NCI-H2107 treated with DMSO at 0.1 percent for 48 hours (cell line): ENCODE results near the gene CNR1.
A peak's percentile ranks its signal among the peaks of the same experiment; 100 is the strongest.

Source experiments
- DNase-seq: peaks from one replicate; lab custom pipeline; 2025; ENCODE audit not compliant: unreplicated experiment; lab: John Stamatoyannopoulos, UW

The CNR1 gene

GRCh38 chr6:88144637-88145297 is 21.4 kb downstream of the CNR1 start:
- no peak for DNase-seq

DNA sequence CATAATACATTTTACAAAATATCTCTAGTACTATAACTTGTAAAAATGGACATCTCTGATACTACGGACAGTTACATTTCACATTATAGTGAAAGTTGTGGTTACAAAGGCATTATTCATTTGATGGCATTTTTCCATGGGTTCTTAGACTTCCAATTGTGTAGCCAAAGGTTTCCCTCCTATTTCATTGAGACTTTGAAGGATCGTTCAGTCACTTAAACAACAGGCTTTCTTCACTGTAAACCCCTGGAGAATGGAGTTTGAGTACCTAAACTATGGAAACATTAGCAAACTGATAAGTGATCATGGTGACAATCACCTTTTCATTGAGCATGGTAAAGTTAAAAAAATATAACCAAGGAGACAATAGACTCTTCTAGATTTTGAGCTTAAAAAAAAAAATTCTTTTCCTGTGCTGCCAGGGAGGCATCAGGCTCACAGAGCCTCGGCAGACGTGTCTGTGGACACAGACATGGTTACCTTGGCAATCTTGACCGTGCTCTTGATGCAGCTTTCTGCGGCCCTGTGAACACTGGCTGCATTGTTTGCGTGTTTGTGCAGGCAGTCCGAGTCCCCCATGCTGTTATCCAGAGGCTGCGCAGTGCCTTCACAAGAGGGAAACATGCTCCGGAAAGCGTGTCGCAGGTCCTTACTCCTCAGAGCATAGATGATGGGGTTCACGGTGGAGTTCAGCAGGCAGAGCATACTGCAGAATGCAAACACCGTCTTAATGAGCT is 22.6 kb downstream of the CNR1 start:
- no peak for DNase-seq

DNA sequence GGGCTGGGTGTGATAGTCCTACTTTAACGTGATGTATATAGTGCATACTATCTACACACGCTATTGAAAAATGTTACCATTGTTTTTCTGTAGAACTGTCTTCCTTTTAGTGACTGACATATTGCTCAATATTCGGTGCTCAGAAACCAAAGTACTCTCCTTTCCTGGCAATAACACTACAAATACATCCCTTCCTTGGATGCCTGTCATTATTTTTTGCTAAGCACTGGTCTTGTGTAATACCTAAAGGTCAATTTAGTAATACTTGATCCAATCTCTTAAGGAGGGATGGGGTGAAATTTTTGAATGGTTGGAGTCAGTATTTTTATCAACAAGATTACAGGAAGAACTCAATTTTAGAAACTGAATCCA is 23.9 kb downstream of the CNR1 start:
- DNase-seq: no peak

- DNase-seq: no peak
These were observed 24.4 kb downstream of the CNR1 start for GRCh38 chr6:88141561-88142296.

DNA sequence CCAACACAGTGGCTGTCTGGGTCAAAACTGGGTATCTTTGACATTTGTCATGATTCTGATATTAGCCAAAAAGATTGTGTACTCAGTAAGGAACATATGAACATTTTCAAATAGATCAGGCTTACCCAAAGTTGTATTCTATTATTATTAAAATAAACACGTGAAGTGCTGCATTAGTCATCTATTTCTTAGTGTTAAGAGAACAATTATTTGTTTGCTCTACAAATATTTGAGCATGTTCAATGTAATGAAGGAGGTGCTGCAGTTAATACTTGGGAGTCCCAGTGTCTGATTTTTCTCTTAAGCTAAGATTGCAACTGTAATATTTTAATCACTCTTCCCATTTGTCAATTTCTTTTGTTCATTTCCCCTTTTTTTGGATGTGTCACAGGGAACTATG is 28.2 kb downstream of the CNR1 start:
- no peak for DNase-seq

DNA sequence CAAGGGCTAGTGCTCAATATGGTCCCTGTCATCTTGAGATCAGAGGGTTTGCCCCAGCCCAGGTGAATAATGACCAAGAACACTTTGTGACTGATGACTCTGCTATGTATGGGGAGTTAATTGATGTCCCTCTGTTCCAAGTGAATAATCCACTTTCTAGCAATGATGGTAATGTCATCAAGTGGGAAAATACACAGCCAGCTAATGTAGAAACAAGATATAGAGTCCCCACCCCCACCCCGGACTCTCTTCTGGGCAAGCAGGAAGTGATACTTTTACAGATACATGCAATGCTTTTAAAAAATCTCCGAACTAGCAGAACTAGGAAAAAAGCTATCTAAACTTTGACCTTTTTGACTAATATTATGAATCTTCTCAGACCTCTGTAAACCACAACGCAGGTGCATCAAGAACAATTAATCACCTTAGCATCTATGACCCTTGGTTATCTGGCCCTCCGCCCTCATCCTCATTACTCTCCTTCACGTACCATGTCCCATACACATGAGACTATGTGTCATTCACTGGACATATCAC is 30.5 kb downstream of the CNR1 start:
- DNase-seq: no peak

DNA sequence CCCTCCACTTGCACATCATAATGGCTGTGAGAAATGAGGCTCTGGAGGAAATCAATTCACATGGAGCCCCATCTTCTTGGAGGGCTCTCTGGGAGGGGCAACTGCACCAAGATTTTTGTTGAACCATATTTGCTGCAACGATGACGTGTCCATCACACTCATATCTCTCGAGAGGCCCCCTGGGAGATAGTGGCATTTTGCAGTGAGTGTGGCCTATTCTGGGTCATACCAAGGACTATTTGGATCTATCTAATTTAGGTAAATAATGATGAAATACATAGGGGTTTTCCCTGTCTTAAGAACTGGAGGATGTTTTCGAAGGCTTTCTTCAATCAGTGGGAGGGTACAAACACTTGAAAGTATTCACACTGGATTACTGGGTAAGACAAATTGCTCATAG is 31.6 kb downstream of the CNR1 start:
- no peak for DNase-seq

DNA sequence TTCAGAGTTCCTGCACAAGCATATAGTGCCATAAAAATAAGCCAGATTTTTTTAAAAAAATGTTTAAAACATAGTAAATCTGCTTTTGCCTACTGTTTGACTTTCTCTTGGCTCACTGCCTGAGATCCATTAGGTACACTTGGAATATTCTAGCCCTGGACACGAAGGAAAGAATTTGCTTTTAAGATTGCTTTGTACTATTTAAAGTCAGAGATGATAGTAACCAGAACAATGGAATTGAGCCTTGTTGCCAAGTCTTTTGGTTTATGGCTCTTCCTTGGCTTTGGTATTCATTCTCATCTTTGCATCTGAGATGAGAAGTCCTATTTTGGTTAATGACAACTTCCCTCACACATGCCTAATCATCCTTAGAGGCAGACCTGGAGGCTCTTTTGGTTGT is 32.4 kb downstream of the CNR1 start:
- DNase-seq: no peak

DNA sequence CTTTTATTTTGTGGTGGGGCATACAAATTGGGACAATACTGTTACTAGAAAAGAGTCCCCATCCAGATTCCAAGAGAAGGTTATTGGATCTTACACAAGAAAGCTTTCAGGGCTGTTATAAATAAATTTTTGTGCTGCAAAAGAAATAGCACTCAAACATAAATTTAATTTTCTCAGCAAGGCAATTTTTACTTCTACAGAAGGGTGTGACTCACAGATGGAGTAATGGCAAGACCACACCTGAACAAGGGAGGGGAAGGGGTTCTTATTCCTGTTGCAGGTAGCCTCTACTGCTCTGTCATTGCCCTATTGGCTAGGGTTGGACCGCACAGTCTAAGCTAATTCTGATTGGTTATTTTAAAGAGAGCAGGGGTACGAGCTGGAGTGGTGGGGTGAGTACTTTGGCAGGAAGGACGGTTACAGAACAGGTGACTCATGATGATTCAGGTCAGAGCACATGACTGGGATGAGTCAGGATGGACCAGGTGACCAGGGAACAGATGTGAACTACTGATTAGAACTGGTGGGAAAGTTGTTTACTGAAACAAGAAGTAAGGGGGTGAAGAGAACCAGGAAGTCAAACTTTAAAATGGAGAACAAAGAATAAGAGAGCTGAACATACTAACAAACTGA is 41.1 kb downstream of the CNR1 start:
- DNase-seq: no peak

DNA sequence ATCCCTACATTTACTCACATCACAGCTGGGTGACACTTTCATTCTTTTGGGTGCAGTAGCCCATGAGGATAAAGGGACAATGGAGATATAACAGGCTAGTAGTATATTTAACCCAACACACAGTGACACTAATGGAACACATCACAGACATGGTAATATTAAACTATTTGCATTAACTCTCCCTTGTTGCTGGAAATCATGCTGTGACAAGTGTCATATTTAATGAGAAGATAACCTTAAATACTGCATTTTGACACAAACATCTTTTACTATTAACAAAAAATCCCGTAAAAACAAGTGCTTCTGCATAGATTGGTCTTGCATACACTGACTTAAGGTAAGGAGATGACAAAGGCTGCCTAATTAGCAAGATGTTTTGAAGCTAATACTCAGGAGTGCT is 45.5 kb downstream of the CNR1 start:
- no peak for DNase-seq

DNA sequence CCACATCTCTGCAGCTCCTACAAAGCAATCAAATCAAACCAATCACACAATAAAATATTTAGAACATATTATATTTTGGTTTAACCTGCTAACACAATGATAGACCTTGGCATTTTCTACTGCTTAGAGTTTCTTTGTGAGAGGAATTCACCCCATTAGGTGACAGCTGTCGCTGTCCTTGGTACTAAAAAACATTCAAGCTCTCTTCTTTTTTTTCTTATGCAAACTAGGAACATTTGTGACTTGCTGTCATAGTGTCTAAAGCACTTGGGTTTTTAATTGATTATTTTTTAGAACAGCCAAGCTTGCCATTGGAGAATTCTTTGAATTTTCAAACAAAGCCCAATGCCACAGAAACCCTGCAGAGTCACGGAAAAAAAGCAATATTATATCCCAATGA is 46.4 kb downstream of the CNR1 start:
- no peak for DNase-seq

DNA sequence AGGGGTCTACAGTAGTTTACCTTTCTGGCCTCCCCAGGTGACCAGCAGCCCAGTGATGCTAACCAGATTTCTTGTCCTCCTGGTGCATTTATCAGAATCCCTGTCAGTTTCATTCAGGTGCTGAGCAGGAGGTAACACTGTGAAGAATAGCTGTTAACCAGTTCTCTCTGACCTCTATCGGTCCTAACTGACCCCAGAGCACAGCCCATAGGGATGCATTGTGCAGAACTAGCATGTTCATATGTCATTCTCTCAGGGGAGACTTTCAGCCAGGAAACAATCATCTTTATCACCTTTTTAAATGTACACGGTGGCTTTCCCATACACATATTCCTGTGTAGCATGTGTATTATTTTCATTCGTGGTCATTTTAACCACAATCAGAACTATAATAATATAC is 49.9 kb downstream of the CNR1 start:
- DNase-seq: no peak

GRCh38 chr6:88115307-88115706 is 50.8 kb downstream of the CNR1 start:
- DNase-seq: peak; percentile 4

- DNase-seq: no peak
These were observed 51.3 kb downstream of the CNR1 start for GRCh38 chr6:88114838-88115237.

- DNase-seq: peak; percentile 10
These were observed 54.2 kb downstream of the CNR1 start for GRCh38 chr6:88111991-88112390.

GRCh38 chr6:88107241-88107640 is 58.9 kb downstream of the CNR1 start:
- no peak for DNase-seq

DNA sequence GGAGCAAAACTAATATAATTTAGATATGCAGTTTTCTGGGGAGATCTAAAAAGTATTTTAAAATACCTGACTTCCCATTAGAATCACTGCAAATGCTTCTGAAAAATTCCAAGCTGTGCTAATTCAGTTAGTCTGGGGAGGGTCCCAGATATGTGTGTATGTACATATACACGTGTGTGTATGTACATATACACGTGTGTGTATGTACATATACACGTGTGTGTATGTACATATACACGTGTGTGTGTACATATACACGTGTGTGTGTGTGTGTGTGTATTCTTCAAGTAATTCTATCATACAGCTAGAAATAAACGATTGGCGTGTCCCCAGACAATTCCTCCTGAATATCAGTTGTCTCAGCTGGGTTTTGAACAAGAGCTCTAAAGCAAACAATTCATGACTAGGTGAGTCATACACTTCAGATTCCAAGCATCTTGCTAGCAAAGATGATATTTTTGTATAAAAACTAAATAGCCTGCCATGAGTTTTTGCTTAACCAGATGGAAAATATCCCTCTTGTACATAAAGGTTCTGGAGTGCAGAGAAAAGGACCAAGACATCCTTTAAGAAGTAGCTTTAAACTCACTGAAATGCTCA is 60.3 kb downstream of the CNR1 start:
- DNase-seq: peak; percentile 1
